ENCODE measurements around the gene ADGRV1.

DNA sequence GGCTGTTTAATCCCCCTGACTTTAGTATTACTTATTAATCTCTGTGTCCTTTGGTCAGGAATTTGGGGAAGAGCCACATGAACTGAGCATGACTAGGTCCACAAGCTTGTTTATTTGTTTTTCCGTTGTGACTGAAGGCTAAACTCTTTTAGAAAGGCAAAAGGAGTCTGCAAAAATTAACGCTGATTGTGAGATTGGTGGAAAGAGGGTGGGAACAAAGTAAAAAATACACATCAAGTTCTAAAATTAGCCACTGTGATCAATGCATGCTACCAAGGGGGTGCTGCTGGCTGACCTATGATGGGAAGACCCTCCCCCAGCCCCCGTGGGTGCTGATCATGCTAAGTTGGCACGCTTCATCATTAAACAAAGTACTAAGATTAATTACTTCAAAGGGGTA is 356.8 kb downstream of the ADGRV1 start:
- TF ChIP-seq, protein P1, sequence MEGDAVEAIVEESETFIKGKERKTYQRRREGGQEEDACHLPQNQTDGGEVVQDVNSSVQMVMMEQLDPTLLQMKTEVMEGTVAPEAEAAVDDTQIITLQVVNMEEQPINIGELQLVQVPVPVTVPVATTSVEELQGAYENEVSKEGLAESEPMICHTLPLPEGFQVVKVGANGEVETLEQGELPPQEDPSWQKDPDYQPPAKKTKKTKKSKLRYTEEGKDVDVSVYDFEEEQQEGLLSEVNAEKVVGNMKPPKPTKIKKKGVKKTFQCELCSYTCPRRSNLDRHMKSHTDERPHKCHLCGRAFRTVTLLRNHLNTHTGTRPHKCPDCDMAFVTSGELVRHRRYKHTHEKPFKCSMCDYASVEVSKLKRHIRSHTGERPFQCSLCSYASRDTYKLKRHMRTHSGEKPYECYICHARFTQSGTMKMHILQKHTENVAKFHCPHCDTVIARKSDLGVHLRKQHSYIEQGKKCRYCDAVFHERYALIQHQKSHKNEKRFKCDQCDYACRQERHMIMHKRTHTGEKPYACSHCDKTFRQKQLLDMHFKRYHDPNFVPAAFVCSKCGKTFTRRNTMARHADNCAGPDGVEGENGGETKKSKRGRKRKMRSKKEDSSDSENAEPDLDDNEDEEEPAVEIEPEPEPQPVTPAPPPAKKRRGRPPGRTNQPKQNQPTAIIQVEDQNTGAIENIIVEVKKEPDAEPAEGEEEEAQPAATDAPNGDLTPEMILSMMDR (IDR thresholded peaks at IDR 0.05; ENCODE audit: low read depth, low read length, poor library complexity, severe bottlenecking): no peak
- no peak for TF ChIP-seq EZH2phosphoT487 (IDR thresholded peaks at IDR 0.05; ENCODE audit: borderline replicate concordance, low read length)

Measured in DOHH2 (cell line).